Inflammatory macrophage treated with lipopolysaccharide for 1 hour (primary cell): ENCODE measurements around the gene SORT1.
"Not testable (repeated sequence)": the region's sequence is repeated elsewhere in the genome, so short reads cannot be mapped to it uniquely, and the experiment has no call there.

Source experiments
- DNase-seq, 2 donors: peaks; one replicate each; pipeline ENCODE4 v3.0.0-alpha.2; 2020 to 2022

Gene SORT1

GRCh38 chr1:109379422-109379821 lies 18.3 kb downstream of the SORT1 start:
- no peak for DNase-seq

DNA sequence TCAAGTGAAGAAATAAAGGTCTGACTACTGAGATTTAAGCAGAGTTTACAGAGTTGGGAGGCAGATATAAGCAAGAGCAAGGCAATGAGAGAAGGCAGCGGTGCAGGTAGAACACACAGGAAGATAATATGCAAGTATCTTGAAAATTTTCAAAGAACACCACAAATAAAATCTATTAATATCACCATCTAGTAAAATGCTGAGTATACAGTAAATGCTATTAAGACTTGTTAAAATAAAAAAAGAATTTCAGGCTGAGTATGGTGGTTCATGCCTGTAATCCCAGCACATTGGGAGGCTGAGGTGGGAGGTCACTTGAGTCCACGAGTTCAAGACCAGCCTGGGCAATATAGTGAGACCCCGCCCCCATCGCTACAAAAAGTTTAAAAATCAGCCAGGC lies 20.0 kb downstream of the SORT1 start:
- DNase-seq: no peak

GRCh38 chr1:109373696-109374095 lies 24.0 kb downstream of the SORT1 start:
- DNase-seq: not testable (repeated sequence)

GRCh38 chr1:109373126-109373525 lies 24.6 kb downstream of the SORT1 start:
- no peak for DNase-seq

DNA sequence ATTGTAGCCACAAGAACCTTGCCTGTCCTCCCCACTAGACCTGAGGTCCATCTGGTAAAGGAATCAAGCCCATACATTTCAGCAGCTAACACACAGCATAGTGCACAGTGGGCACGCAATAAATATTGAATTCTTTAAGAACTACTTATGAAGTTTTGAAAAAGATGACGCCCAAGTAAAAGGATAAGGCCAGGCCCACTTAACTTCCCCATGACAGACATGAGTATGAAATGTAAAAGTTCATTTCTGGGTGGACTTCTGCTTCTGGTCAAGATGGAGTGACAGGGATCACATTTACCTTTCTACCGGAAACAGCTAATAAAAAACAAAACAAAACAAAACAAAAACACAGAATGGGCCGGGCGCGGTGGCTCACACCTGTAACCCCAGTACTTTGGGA lies 25.4 kb downstream of the SORT1 start:
- peak in 1 of 2 donors; percentile 60 for DNase-seq

DNA sequence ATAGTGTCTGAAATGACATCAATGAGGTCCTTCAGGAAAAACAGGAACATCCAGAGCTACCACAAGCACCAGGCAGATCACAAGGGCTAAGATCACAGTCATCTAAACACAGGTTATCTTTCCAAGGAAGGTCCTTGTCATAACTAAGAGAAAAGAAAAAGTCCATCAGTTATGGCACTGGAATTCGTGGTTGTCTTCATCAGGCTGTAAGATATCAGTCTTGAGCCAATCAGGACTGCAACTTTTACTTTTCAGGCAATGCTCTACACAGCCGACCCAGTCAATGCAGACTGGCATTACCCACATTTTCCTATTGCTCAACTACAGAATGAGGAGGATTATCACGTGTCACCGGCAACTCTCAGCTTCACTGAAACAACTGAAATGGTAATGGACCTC lies 26.4 kb downstream of the SORT1 start:
- DNase-seq: peak; percentile 77 to 81

DNA sequence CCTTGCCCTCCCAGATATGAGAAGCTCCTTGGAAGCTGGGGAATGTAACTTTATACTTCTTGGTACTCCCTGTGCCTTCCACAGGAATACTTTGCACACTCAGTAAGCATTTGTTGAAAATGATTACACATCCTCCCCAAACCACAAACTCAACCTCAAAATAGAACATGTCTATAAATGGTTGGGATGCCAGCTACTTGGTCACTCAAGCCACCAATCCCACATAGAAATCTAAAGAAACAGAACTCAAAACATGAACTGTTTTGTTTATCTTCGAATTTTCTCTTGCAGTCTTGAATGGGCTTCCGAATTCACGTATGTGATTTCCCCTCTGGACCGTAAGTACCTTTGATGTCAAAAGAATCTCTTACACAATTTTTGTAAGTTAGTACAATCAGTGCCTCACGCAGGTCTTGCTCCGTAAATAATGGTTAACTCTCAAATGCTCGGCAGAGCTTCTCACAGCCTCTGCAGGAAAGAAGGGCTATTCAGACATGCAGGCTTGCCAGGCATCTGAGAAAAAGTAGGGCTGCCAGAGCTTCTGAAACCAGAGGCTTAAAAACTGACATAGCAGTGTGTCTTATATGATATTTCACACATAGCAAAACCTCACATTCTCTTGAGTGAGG lies 26.9 kb downstream of the SORT1 start:
- DNase-seq: no peak

DNA sequence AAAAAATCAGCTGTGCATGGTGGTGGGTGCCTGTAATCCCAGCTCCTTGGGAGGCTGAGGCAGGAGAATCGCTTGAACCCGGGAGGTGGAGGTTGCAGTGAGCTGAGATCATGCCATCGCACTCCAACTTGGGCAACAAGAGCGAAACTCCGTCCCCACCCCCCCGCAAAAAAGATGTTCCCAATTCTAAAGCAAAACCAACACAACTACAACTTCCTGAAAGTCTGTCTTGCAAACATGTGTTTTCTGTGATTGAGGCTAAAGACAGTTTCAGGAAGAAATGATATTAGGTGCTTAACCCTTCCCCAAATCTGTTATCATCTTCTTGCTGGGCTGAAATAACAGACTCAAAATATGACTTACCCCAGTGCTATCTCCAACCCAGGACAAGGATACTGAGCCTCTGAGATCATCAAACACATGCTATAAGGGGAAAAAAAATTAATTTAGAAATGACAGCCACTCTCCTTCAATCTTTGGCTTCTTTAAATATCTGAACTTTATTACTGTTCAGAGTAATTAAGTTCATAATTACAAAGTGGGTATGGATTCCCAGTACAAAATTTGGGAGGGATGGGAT lies 28.5 kb downstream of the SORT1 start:
- peak; percentile 77 to 81 for DNase-seq

DNA sequence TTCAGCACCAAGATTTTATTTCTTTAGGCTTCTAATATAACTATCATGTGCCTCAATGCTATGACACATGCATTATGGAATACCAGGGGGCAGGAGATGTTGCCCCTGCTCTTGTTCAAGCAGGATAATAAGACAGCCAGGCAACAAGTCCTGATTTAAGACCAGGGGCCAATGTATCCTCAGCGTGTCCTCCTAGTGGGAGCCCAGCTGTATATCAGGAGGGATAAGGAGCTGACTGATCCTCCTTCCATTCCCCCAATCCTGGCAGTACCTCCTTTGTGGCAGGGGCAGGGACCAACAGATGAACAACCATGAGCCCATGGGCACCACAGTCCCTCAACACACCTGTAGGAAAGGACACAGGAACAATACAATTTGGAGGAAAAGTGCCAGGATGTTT lies 29.3 kb downstream of the SORT1 start:
- no peak for DNase-seq

DNA sequence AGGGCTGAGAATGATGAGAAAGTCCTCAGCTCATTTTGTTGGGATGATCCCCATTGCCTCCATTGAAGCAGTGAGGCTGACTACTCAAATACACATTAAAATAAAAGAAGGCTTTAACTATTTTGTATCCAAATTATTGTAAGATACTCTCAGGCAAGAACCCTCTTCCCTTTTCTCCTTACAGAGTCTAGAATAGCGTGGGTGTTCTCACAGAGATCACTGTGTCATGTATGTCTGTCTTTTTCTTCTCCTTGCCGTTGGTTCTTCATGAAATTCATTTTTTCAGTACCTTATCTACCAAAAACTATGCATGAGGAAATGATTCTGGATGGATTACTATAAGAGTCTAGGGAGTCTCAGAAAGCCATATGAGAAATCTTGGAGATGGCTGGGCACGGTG lies 30.1 kb downstream of the SORT1 start:
- DNase-seq: peak; percentile 47 to 49

DNA sequence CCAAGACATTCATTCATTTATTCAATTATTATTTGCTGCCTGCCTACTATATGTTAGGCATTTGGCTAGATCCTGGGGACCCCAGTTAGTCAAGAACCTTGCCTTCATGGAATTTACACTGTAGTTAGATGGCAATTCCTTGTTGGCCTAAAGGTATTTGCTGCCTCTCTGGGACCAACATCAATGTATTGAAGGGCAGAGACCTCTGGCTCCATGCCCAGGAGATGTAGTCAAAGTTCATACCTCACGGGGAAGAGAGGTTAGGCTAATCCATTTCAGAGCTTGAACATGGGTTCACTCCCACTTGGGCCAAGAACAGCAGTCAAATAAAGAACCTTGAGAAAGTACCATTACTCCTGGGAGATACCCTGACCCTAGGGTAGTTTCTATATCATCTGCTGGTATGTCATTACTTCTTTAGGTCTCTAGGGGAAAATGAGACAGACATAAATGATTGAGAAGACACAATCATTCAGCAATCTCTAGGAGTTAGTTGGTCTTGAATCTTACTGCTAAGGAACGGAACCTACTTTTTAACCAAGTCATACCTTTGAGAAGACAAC lies 32.0 kb downstream of the SORT1 start:
- no peak for DNase-seq

DNA sequence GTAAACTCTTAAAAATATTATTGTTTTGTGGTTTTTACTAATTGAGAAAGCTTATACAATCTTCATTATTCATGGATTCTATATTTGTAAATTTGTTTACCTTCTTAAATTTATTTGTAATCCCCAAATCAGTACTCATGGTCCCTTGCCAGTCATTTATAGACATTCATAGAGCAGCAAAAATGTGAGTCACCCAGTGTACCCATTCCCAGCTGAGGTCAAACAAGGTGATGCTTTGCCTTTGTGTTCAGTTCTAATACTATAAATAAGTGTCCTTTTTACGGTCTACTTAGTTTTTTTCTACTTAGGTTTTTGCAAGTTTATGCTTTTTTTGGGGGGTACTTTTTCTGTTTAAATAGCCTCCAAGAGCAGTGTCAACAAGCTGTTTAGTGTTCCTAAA lies 36.1 kb downstream of the SORT1 start:
- DNase-seq: no peak

GRCh38 chr1:109361069-109361468 lies 36.6 kb downstream of the SORT1 start:
- peak; percentile 31 to 42 for DNase-seq

GRCh38 chr1:109357616-109358015 lies 40.1 kb downstream of the SORT1 start:
- no peak for DNase-seq

GRCh38 chr1:109356915-109357314 lies 40.8 kb downstream of the SORT1 start:
- no peak for DNase-seq

- DNase-seq: no peak
Measured at GRCh38 chr1:109356505-109356904, 41.2 kb downstream of the SORT1 start.

DNA sequence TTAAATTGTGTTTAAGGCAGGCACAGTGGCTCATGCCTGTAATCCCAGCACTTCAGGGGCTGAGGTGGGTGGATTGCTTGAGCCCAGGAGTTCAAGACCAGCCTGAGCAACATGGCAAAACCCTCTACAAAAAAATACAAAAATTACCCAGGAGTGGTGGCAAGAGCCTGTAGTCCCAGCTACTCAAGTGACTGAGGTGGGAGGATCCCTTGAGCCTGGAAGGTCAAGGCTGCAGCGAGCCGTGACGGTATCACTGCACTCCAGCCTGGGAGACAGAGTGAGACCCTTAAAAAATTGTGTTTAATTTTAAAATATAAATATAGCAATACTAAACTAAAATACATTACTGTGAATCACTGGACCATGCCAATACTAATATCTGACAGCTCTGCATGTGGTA lies 42.8 kb downstream of the SORT1 start:
- DNase-seq: no peak

DNA sequence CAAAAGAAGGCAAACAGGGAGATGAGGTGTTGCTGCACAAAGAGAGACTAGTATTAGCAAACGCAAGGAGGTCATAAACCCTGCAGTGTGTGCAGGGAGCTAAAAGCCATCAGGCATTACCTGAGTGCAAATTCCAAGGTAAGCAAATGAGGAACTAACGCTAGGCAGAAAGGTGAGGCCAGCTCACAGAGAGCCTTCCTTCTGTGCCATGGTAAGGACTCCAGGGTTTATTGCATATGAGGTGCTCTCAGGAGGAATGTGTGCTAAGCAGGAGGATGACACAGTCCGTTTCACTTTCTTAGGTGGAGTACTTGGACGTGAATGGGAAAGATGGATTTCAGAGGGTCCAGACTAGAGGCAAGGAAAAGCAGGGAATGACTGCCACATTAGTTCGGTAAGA lies 46.3 kb downstream of the SORT1 start:
- no peak for DNase-seq

DNA sequence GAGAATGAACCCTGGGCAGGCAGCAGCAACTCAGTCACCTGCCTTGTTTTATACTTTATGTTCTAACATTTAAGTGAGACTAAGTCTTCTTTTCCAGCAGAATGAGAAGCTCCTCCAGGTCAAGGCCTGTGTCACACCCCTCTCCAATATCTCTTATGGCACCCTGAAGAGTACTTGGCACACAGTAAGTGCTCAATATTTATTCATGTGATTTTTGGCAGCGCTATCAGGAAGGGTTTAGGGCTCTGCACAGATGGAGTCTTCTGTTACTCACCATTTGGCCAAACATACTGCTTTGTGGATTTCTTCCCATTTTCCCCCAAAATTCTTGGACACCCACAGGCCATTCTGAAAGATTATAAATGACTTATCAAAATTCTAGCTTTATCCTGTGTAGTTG lies 47.1 kb downstream of the SORT1 start:
- no peak for DNase-seq

GRCh38 chr1:109350182-109350581 lies 47.5 kb downstream of the SORT1 start:
- DNase-seq: no peak

GRCh38 chr1:109347511-109347910 lies 50.2 kb downstream of the SORT1 start:
- no peak for DNase-seq

DNA sequence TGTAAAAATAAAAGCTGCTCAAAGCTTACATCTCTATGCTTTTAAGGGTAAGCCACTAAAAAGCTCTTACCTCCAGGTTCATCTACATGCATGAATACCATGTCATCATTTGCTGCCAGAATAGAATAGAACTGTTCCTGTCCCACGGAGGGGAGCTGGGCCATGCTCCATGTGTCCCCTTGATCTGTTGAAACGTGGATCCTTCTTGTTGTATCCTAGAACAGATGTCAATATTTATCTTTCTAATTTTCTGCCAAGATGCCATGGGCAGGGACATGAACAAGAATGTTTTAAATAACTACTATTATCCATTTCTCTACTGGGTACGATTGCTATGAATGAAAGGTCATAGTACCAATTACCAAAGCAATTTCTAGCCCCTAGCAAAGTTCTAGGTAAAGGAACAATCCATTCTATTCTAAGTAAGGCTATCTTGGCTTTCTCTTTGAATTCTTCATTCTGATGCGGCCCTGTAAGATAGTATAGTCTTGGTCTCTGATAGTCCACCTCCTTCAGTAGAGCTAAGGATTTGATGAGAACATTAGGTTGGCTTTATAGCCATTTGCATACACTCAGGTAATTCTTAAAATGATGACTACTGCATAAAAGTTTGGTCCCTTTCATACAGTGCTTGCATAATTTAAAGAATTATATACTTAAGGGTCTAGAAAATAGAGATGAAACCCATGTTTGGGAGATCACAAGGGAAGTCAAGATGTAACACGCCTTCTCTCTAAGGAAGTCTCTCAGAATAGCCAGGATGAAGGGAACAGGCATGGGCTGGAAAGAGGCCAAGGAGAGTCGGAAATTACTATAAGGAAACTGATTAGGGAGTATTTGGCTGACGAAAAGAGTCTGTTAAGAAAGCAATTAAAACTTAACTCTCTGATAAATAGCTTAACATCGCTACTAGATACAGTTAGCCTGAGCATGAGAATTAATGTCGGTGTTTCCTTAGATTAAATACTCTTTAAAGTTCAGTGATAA lies 55.5 kb downstream of the SORT1 start:
- no peak for DNase-seq

- DNase-seq: no peak
Measured at GRCh38 chr1:109338608-109339007, 59.1 kb downstream of the SORT1 start.

DNA sequence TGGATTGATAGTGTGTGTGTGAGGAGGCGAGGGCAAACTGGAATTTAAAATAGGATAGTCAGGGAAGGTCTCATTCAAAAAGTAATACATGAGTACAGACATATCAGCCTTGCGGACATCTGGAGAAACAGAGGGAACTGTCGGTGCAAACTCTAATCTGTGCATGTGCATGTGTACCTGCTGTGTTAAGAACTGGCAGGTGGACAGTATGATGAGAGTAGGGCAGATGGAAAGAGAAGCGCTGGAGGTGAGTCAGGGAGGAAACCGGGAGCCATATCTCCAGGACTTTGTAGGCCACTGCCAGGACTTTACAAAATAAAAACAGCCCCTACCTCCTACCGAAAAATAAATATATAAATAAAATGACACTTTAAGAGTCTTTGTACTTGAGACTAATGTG lies 59.6 kb downstream of the SORT1 start:
- DNase-seq: no peak
